Hepatocyte (in vitro differentiated cells): ENCODE results near the gene NFIX.

Source experiments
- CTCF ChIP-seq: fragments of 200-600 bp; sonication (generic); IDR thresholded peaks from 2 replicates; pipeline ENCODE4 v1.5.1; 2016; ENCODE audit warnings: antibody characterized with exemption, mild to moderate bottlenecking; ENCODE audit not compliant: poor library complexity
- EZH2 ChIP-seq: fragments of 200-600 bp; sonication (generic); IDR thresholded peaks from 2 replicates; pipeline ENCODE4 v1.6.1; 2016; ENCODE audit warnings: antibody characterized with exemption, mild to moderate bottlenecking, borderline replicate concordance
- EZH2phosphoT487 ChIP-seq: fragments of 200-600 bp; sonication (generic); IDR thresholded peaks from one replicate; pipeline ENCODE4 v1.6.1; 2018; ENCODE audit warnings: antibody characterized with exemption, mild to moderate bottlenecking, low read depth, moderate library complexity; ENCODE audit not compliant: unreplicated experiment, severe bottlenecking

GRCh38 chr19:13043285-13043684, 48.0 kb downstream of the NFIX start:
- TF ChIP-seq CTCF (no peak), EZH2 (no peak), EZH2phosphoT487 (no peak)
